OCI-LY3 (cell line): ENCODE data around the gene HS6ST1.

Experiments
- H2AFZ ChIP-seq: fragments of 200-600, 300-600 bp; shearing (Covaris generic); 2 replicates; pipeline ENCODE4 v1.6.0; 2014; ENCODE audit warnings: antibody characterized with exemption, low read depth, low read length
- H3K27ac ChIP-seq: fragments of 200-600, 300-600 bp; sonication (generic); 2 replicates; pipeline ENCODE4 v1.5.1; 2014; ENCODE audit warnings: mild to moderate bottlenecking, low read length, moderate library complexity, mixed read lengths
- H3K27me3 ChIP-seq: fragments of 200-600, 300-600 bp; sonication (generic); 2 replicates; pipeline ENCODE4 v1.6.1; 2014; ENCODE audit warnings: low read depth, low read length, mixed read lengths
- H3K36me3 ChIP-seq: fragments of 200-600, 300-600 bp; sonication (generic); replicated peaks from 2 replicates; pipeline ENCODE3; 2014; ENCODE audit warnings: low read depth, low read length, mixed read lengths
- H3K4me1 ChIP-seq: fragments of 300-600, 200-600 bp; sonication (generic); 2 replicates; pipeline ENCODE4 v1.6.1; 2014; ENCODE audit warnings: low read length, mixed read lengths
- H3K4me2 ChIP-seq: fragments of 200-600, 300-600 bp; sonication (generic); 2 replicates; pipeline ENCODE4 v1.6.1; 2014; ENCODE audit warnings: low read length, mixed read lengths
- H3K4me3 ChIP-seq: fragments of 300-600, 200-600 bp; sonication (generic); 2 replicates; pipeline ENCODE4 v1.5.1; 2014; ENCODE audit warnings: antibody characterized with exemption, mild to moderate bottlenecking, low read length, moderate library complexity
- H3K79me2 ChIP-seq: fragments of 300-600, 200-600 bp; shearing (Covaris generic); 2 replicates; pipeline ENCODE4 v1.6.1; 2014; ENCODE audit warnings: mild to moderate bottlenecking, low read length, mixed read lengths
- H3K9ac ChIP-seq: fragments of 300-600, 200-600 bp; shearing (Covaris generic); 2 replicates; pipeline ENCODE4 v1.6.0; 2014; ENCODE audit warnings: mild to moderate bottlenecking, low read length, moderate library complexity
- H3K9me3 ChIP-seq: fragments of 200-600, 300-600 bp; shearing (Covaris generic); 2 replicates; pipeline ENCODE4 v1.6.1; 2014; ENCODE audit warnings: low read length, mixed read lengths; ENCODE audit not compliant: insufficient read depth
- H4K20me1 ChIP-seq: fragments of 200-600, 300-600 bp; sonication (generic); 2 replicates; pipeline ENCODE4 v1.6.1; 2016; ENCODE audit warnings: low read length, mixed read lengths; ENCODE audit not compliant: insufficient read depth
- EZH2phosphoT487 ChIP-seq: fragments of 200-600 bp; shearing (Covaris generic); IDR thresholded peaks from 2 replicates; pipeline ENCODE4 v1.6.1; 2018; ENCODE audit warnings: antibody characterized with exemption, mixed run types, low read depth
- TF ChIP-seq, protein P1 (sequence below): fragments of 200-600, 300-600 bp; sonication (generic); IDR thresholded peaks from 2 replicates; pipeline ENCODE4 v1.5.1; 2014; ENCODE audit warnings: antibody characterized with exemption, low read length, low read depth

Gene HS6ST1

DNA sequence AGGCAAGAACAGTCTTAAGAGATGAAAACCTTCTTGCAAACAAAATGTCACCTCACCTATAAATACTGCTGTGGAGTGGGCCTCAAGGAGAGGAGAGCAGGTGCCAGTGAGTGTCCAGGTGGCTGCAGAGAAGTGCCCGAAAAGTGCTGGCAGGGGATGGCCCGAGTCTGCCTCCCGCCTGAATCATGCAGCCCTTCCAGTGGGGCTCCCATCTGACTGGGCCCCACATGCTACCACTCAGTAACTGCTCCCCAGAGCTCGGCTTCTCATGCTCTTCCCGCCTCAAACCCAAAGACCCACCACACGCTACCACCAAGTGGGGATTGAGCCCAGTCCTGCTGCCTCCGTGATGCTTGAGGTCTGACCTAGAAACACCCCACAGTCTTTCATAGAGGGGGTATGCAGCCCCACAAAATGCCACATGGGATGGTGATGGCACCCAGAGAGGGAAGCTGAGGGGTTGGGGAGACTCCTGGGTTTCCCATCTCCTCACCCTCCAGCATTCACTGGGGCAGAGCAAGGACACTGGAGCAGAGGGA lies 7.4 kb downstream of the HS6ST1 start:
- Histone ChIP-seq H3K9ac (no peak overlapping the region), H3K36me3 (peaks cover 8% of the 10 kb centered on the region), H3K9me3 (no peaks in the 10 kb centered on the region), H2AFZ (no peak overlapping the region), H4K20me1 (peaks cover 100% of the 10 kb centered on the region), H3K27ac (no peak overlapping the region), H3K4me2 (no peak overlapping the region), H3K4me3 (no peak overlapping the region), H3K4me1 (peaks cover 4% of the 10 kb centered on the region), H3K27me3 (no peaks in the 10 kb centered on the region), H3K79me2 (peaks cover 98% of the 10 kb centered on the region)
- TF ChIP-seq, protein P1, sequence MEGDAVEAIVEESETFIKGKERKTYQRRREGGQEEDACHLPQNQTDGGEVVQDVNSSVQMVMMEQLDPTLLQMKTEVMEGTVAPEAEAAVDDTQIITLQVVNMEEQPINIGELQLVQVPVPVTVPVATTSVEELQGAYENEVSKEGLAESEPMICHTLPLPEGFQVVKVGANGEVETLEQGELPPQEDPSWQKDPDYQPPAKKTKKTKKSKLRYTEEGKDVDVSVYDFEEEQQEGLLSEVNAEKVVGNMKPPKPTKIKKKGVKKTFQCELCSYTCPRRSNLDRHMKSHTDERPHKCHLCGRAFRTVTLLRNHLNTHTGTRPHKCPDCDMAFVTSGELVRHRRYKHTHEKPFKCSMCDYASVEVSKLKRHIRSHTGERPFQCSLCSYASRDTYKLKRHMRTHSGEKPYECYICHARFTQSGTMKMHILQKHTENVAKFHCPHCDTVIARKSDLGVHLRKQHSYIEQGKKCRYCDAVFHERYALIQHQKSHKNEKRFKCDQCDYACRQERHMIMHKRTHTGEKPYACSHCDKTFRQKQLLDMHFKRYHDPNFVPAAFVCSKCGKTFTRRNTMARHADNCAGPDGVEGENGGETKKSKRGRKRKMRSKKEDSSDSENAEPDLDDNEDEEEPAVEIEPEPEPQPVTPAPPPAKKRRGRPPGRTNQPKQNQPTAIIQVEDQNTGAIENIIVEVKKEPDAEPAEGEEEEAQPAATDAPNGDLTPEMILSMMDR, result no peak
- no peak for TF ChIP-seq EZH2phosphoT487

DNA sequence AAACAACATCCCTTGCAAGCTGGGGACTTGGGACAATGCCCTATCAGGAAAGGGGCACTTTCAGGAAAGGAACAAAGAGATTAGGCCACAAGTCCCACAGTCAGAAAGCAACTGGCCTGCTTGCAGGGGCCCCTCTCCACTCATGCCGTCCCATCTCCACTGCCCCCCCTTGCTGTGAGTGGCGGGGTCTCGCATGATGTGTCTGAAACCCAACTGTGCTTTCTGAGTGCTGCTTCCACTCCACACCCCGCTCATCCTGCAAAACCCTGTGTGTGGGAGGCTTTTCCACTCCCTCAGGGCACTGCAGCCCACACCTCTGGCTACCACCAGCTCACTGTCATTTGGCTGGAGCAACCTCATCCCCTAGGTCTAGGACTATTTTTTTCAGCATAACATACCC lies 7.9 kb downstream of the HS6ST1 start:
- TF ChIP-seq, protein P1, result no peak
- TF ChIP-seq EZH2phosphoT487, result no peak
- no peaks in the 10 kb centered on the region for H3K9me3 ChIP-seq
- H2AFZ ChIP-seq, result no peak overlapping the region
- H3K9ac ChIP-seq, result no peak overlapping the region
- peaks cover 98% of the 10 kb centered on the region for H3K79me2 ChIP-seq
- H3K4me3 ChIP-seq, result no peak overlapping the region
- H3K27me3 ChIP-seq, result no peaks in the 10 kb centered on the region
- peaks cover 9% of the 10 kb centered on the region for H3K4me1 ChIP-seq
- H3K36me3 ChIP-seq, result peaks cover 3% of the 10 kb centered on the region
- H4K20me1 ChIP-seq, result peaks cover 100% of the 10 kb centered on the region
- H3K4me2 ChIP-seq, result no peak overlapping the region
- H3K27ac ChIP-seq, result no peak overlapping the region

DNA sequence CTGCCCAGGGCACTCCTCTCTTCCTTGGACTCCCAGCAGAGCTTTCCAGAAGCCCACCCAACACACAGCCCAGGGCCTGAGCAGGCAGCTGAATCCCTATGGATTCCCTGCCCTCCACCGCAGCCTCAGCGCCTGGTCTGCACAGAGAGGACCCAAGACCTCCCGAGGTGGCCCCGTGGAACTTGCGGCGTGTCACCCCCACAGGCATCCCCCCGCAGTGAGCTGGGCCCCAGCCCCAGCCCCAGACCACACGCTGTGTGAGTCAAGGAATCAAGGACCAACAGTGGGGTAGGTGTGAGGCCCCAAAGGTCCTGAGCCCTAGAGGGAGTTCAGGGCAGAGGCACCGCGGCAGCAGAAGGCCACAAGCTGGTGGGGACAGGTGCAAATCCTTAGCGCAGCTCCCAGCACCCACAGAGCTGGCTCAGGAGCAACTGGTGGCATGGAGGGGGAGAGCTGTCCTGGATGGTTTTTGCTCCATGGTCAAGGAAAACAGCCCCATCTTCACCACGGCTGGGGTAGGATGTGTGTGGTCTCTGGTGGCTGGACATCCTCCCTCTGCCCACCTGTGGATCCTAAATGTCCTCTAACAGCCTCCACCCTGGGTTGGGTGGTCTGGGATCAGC lies 8.5 kb downstream of the HS6ST1 start:
- Histone ChIP-seq H3K36me3 (peaks cover 2% of the 10 kb centered on the region), H2AFZ (no peak overlapping the region), H3K9ac (no peak overlapping the region), H3K9me3 (no peaks in the 10 kb centered on the region), H4K20me1 (peaks cover 100% of the 10 kb centered on the region), H3K4me3 (no peak overlapping the region), H3K27me3 (no peaks in the 10 kb centered on the region), H3K4me2 (no peak overlapping the region), H3K27ac (no peak overlapping the region), H3K79me2 (peaks cover 96% of the 10 kb centered on the region), H3K4me1 (peaks cover 15% of the 10 kb centered on the region)
- TF ChIP-seq EZH2phosphoT487, result no peak
- TF ChIP-seq, protein P1, result no peak

DNA sequence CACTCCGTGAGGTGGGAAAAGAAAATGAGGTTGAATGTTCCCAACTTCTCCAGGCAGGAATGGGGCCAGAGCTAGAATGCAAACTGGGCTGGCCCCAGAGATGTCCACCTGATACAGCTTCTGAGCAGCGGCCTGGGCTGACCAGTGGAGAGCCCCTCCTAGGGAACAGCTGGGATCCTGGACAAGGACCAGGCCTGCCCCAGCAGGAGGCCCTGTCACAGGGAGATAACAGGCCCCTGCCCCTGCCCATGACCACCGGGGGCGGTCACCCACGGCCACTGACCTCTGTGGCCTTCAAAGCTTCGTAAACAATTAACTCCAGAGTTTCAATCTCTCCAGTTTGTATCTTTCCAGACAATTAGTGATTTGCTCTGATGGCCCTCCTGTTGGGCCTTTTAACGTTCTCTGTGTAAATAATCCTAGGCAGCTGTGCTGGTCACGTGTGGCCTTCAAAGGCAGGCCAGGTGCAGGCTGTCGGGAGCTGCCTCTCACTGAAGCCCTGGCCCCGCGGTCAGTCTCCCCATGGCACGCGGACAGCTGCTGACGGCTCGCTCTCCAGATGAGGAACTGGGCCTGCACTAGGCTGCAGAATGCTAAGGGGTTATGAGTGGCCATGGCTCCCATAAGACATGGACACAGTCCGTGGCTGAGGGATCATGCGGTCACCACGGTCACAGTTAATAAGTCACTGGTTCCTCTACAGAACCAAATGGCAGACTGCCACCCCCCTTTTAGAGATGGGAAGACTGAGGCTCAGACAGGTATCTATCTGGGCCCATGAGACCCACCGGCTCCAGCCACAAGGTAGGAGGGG lies 9.2 kb downstream of the HS6ST1 start:
- peaks cover 100% of the 10 kb centered on the region for H4K20me1 ChIP-seq
- no peak overlapping the region for H3K4me2 ChIP-seq
- no peak for TF ChIP-seq EZH2phosphoT487
- TF ChIP-seq, protein P1, result no peak

More for the DNA sequence above, 9.2 kb downstream of the HS6ST1 start:
- Histone ChIP-seq H3K9me3 (no peaks in the 10 kb centered on the region), H3K4me3 (no peak overlapping the region), H3K36me3 (no peaks in the 10 kb centered on the region), H3K27me3 (no peaks in the 10 kb centered on the region), H3K79me2 (peaks cover 96% of the 10 kb centered on the region), H3K27ac (no peak overlapping the region), H3K4me1 (peaks cover 22% of the 10 kb centered on the region), H2AFZ (no peak overlapping the region), H3K9ac (no peak overlapping the region)
